Mammary epithelial cell (primary cell): Measurements from ENCODE around the gene SGMS2.

Source experiments
- CTCF ChIP-seq, 2 donors: IDR thresholded peaks in 1 of 2; conservative IDR thresholded peaks in 1 of 2; 2 replicates each; pipeline ENCODE4 v1.5.1; 2011 to 2012; ENCODE audit warnings: inconsistent platforms in 2 of 2, low read length in 2 of 2, mild to moderate bottlenecking in 2 of 2, control low read depth in 1 of 2, low read depth in 1 of 2; ENCODE audit not compliant: insufficient read depth in 1 of 2; ENCODE audit errors: extremely low read depth in 1 of 2
- EZH2 ChIP-seq: IDR thresholded peaks from 2 replicates; pipeline ENCODE4 v1.6.1; 2012; ENCODE audit warnings: low read length, inconsistent platforms, borderline replicate concordance

- TF ChIP-seq CTCF (conservative IDR thresholded peaks at IDR 0.05 in 1 of 2, IDR thresholded peaks at IDR 0.05 in 1 of 2; ENCODE audit: extremely low read depth in 1 of 2, insufficient read depth in 1 of 2, low read depth in 1 of 2, low read length in 2 of 2) (no peak), EZH2 (no peak)
Measured at GRCh38 chr4:107863850-107864371, 39.2 kb downstream of the SGMS2 start.
